ENCODE measurements around the gene SIRT4. TPM values are rescaled to one million over a fixed set of nuclear protein-coding genes. Genes with fewer than 3 reads are reported as not detected.

SIRT4 gene
- total RNA-seq, 1 experiment from 2014 or later = 2.8 TPM

- TF ChIP-seq USF1 (CRISPR knock-in tag; IDR thresholded peaks at IDR 0.05) = no peak
- TF ChIP-seq ZNF263 (CRISPR knock-in tag; IDR thresholded peaks at IDR 0.05; ENCODE audit: low read depth) = no peak
- no peak for TF ChIP-seq ELF4 (CRISPR knock-in tag; IDR thresholded peaks at IDR 0.05; ENCODE audit: low read depth)
- no peak for TF ChIP-seq ZNF317 (CRISPR knock-in tag; IDR thresholded peaks at IDR 0.05; ENCODE audit: borderline replicate concordance, low read depth)
- no peak for TF ChIP-seq ZNF121 (CRISPR knock-in tag; IDR thresholded peaks at IDR 0.05)
- no peak for TF ChIP-seq GABPB1 (CRISPR knock-in tag; IDR thresholded peaks at IDR 0.05)
- TF ChIP-seq RELA (CRISPR knock-in tag; IDR thresholded peaks at IDR 0.05; ENCODE audit: borderline replicate concordance) = no peak
Measured at GRCh38 chr12:120276734-120277133, 25.4 kb upstream of the SIRT4 start (continued).

- Mint-ChIP-seq H3K27me3 (ENCODE audit: low read depth) (no peaks in the 10 kb centered on the region; the same call in 1 of the 2 replicates), H3K4me3 (no peak overlapping the region), H3K27ac (no peak overlapping the region), H3K9me3 (peaks cover 9% of the 10 kb centered on the region), H3K4me1 (peaks cover 6% of the 10 kb centered on the region), H3K36me3 (peaks cover 8% of the 10 kb centered on the region)
- CTCF ChIA-PET = no interaction called here
- DNase-seq (ENCODE audit: low spot score) (no peak), ATAC-seq (no peak)
- TF ChIP-seq JAZF1 (CRISPR knock-in tag; IDR thresholded peaks at IDR 0.05) (no peak), ERG (CRISPR knock-in tag; IDR thresholded peaks at IDR 0.05) (no peak), ATF6 (CRISPR knock-in tag; IDR thresholded peaks at IDR 0.05) (no peak), AR (CRISPR knock-in tag; IDR thresholded peaks at IDR 0.05) (no peak), ZBTB21 (CRISPR knock-in tag; IDR thresholded peaks at IDR 0.05; ENCODE audit: borderline replicate concordance) (no peak), ELF4 (CRISPR knock-in tag; IDR thresholded peaks at IDR 0.05; ENCODE audit: low read depth) (no peak), RORB (CRISPR knock-in tag; IDR thresholded peaks at IDR 0.05) (no peak), ZNF281 (CRISPR knock-in tag; IDR thresholded peaks at IDR 0.05) (no peak), ESRRA (CRISPR knock-in tag; IDR thresholded peaks at IDR 0.05; ENCODE audit: borderline replicate concordance) (no peak), ATF3 (CRISPR knock-in tag; conservative IDR thresholded peaks at IDR 0.05) (no peak)
- POLR2A ChIA-PET = no interaction called here
Measured at GRCh38 chr12:120278137-120279069, 23.7 kb upstream of the SIRT4 start.
